ENCODE results near the gene ADCY6. TPM values are rescaled to one million over a fixed set of nuclear protein-coding genes. Genes with fewer than 3 reads are reported as not detected.

ADCY6 gene
- total RNA-seq, 1 experiment from 2014 or later: 20.6 TPM

DNA sequence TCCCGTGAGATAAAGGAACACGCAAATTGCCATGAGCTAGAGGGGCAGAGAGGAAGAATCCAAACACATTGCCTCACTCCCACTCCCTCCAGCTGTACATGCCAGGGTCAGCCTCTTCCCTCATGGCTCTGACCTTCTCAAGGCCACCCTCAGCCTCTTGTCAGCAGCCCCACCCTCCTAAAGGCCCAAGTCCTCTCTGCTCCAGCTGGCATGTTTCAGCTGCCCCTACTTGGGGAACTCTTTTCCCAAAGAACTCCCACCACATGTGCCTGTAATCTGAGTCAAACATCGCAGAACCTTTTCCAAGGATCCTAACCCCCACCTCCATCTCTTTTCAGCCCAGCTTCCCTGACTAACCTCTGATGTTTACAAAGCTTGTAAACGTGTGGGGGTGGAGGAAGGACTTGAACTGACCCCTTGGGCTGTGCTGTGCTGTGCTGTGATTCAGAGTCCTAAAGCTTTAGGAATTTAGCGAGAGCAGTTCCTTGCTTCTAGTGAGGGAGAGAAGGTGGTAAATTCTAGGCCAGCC, 22.1 kb upstream of the ADCY6 start:
- Histone ChIP-seq H3K4me3 (no peak overlapping the region), H3K27ac (no peak overlapping the region)

DNA sequence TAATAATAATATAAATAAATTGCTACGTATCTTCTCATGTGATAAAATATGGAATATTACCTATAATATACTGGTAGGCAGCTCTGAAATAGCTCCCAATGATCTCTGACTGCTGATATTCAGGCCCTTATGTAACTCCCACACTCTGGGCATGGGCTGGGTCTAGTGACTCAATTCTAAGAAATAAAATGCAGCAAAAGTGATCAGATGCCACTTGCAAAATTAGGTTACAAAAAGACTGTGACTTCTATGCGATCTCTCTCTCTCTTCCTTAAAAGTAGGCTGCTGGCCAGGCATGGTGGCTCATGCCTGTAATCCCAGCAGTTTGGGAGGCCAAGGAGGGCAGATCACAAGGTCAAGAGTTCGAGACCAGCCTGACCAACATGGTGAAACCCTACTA, 19.1 kb upstream of the ADCY6 start:
- Histone ChIP-seq H3K9me3 (replicated peaks) (no peaks in the 10 kb centered on the region), H3K27ac (no peak overlapping the region), H3K27me3 (replicated peaks) (no peaks in the 10 kb centered on the region), H3K36me3 (no peaks in the 10 kb centered on the region), H3K4me3 (no peak overlapping the region), H3K4me1 (replicated peaks) (peaks cover 14% of the 10 kb centered on the region)
- DNase-seq (ENCODE audit: low read depth in 1 of 2, low spot score in 2 of 2): no peak

More for the DNA sequence above, 22.1 kb upstream of the ADCY6 start:
- peaks cover 22% of the 10 kb centered on the region for H3K4me1 ChIP-seq (replicated peaks)
- H3K27me3 ChIP-seq (replicated peaks): no peaks in the 10 kb centered on the region
- no peaks in the 10 kb centered on the region for H3K36me3 ChIP-seq
- DNase-seq (ENCODE audit: low read depth in 1 of 2, low spot score in 2 of 2): peak; percentile 63 to 72
- no peaks in the 10 kb centered on the region for H3K9me3 ChIP-seq (replicated peaks)

DNA sequence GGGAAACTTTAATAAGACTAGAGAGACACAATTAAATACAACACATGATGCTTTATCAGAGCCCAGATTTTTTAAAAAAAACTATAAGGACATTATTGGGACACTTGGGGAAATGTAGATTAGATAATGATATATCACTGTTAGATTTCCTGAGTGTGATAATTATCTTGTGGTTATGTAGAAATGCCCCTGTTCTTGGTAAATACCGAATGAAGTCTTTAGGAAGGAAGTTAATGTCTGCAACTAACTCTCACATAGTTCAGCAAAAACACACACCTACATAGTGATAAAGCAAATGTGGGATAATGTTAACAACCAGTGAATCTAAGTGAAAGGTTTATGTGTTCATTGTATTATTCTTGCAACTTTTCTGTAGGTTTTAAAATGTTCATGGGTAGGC, 14.8 kb upstream of the ADCY6 start:
- H3K4me1 ChIP-seq (replicated peaks): 0 out of 2 replicates have a peak, but pooled peaks cover 2% of the 10 kb centered on the region
- H3K27ac ChIP-seq: no peak overlapping the region
- no peaks in the 10 kb centered on the region for H3K36me3 ChIP-seq
- no peaks in the 10 kb centered on the region for H3K9me3 ChIP-seq (replicated peaks)
- no peaks in the 10 kb centered on the region for H3K27me3 ChIP-seq (replicated peaks)
- no peak overlapping the region for H3K4me3 ChIP-seq
- no peak for DNase-seq (ENCODE audit: low read depth in 1 of 2, low spot score in 2 of 2)

DNA sequence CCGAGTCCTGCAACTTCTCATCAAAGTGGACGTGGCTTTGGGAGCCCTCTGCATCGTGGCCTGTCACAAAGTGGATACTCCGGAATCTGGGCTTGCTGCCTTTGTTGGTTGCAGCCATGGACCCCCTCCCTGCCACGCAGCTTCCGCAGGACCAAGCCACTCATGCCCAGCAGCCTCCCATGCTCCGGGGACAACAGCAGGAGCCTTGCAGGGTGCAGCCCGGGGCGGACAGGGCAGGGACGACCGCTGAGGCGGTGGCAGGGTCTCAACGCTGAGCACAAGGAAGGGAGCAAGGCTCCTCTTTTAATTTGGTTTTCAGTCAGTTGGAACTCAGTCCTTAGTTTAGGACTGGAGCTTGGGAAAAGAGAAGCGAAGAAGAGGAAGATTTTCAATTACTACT, 12.1 kb upstream of the ADCY6 start:
- no peaks in the 10 kb centered on the region for H3K36me3 ChIP-seq
- DNase-seq (ENCODE audit: low read depth in 1 of 2, low spot score in 2 of 2): no peak

DNA sequence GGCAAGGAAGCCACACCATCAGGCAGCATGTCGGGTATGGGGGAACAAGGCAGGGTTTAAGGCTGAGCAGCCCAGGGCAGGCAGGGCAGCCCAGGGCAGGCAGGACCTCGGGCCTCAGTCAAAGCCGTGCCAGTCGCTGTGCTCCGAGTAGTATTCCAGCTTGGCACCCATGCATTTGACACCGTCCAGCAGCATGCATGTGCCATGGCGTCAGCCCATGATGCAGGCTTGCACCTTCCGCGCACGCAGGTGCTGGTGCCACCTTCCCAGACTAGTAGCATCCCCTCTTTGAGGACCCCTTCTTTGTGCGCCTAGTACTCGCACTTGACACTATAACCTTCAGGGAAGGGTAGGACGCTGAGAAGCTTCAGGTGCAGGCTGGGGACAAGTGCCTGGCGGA, 11.6 kb upstream of the ADCY6 start:
- DNase-seq (ENCODE audit: low read depth in 1 of 2, low spot score in 2 of 2): no peak
- H3K27ac ChIP-seq: no peak overlapping the region
- 0 out of 2 replicates have a peak, but pooled peaks cover 2% of the 10 kb centered on the region for H3K4me1 ChIP-seq (replicated peaks)
- no peak overlapping the region for H3K4me3 ChIP-seq
- no peaks in the 10 kb centered on the region for H3K9me3 ChIP-seq (replicated peaks)
- no peaks in the 10 kb centered on the region for H3K36me3 ChIP-seq
- no peaks in the 10 kb centered on the region for H3K27me3 ChIP-seq (replicated peaks)

More for the DNA sequence above, 12.1 kb upstream of the ADCY6 start:
- H3K4me1 ChIP-seq (replicated peaks): 0 out of 2 replicates have a peak, but pooled peaks cover 2% of the 10 kb centered on the region
- H3K27me3 ChIP-seq (replicated peaks): no peaks in the 10 kb centered on the region
- H3K4me3 ChIP-seq: no peak overlapping the region
- no peaks in the 10 kb centered on the region for H3K9me3 ChIP-seq (replicated peaks)
- no peak overlapping the region for H3K27ac ChIP-seq

DNA sequence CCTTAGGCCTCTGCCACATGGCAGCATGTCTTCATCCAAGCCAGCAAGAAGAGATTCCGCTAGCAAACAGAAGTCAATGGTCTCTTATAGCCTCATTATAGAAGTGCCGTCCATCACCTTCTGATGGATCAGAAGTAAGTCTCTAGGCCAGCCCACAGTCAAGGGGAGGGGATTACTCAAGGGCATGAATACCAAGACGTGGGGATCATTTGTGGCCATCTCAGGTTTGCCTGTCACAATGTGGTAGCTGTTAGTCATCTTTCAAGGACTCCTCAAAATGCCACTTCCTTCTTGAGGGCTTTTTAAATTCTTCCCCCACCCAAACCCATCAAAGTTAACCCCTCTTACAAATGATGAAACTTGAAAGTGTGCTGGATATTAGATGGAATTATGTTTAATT, 8.1 kb upstream of the ADCY6 start:
- Histone ChIP-seq H3K4me1 (replicated peaks) (peaks cover 2% of the 10 kb centered on the region; the same call in 1 of the 2 replicates), H3K36me3 (no peaks in the 10 kb centered on the region), H3K4me3 (no peak overlapping the region), H3K27ac (no peak overlapping the region), H3K27me3 (replicated peaks) (no peaks in the 10 kb centered on the region), H3K9me3 (replicated peaks) (no peaks in the 10 kb centered on the region)
- DNase-seq (ENCODE audit: low read depth in 1 of 2, low spot score in 2 of 2): no peak

DNA sequence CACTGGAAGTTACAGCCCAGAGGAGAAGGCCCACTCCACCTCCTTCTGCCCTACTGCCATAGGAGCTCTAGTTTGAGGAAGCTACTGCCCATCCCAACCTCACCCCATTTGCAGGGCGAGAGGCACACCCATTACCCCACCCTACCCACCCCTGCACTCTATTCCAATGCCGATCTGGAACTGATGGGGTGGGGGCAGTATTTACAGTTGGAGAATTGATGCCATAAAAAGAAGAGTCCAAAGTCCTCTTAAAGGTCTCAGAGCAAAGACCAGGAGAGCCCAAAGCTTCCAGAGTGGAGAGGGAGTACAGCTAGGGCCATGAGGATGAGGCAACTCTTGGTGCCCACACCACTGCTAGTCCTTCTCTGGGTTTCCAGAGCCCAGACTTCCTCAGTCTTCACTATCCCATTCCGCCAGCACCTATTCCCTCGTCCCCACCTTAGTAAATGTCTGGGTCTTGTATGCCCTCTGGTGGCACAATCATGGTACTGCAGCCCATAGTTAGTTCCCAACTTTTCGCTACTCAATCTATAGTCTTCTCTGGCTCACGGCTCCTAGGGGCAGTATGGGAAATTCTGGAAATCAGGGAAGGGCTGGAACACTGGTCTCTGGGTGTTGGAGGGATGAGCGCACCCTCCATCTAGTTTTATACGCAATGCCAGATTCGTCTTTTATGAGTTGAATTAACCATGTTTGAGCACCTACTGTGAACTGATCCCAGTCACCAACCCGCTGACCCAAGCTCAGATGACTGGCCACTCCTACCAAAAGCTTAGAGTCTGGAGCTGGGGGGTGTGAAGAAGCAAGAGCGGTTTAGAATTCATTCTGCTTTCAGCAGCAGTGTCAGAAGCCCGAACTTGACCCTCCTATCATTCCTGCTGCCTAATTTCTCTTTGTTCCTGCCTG, 6.9 kb upstream of the ADCY6 start:
- peak; percentile 67 to 73 for DNase-seq (ENCODE audit: low read depth in 1 of 2, low spot score in 2 of 2)

DNA sequence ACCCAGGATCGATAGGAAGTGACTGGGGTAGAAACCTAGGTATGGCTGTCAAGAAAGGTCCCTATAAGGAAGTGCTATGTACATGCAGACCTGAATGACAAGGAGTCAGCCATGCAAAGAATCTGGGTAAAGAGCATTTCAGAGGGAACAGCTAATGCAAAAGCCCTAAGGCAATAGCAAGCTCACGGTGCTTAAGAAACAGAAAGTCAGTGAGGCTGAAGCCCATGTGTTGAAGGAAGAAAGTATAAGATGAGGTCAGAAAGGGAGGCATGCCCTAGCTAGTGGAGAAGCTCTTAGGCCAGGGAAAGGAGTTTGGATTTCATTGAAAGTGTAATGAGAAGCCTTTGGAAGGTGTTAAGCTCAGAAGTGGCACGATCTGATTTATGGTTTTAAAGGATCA, 6.0 kb upstream of the ADCY6 start:
- H3K27ac ChIP-seq: no peak overlapping the region
- no peak for DNase-seq (ENCODE audit: low read depth in 1 of 2, low spot score in 2 of 2)
- no peaks in the 10 kb centered on the region for H3K27me3 ChIP-seq (replicated peaks)
- no peaks in the 10 kb centered on the region for H3K36me3 ChIP-seq
- H3K9me3 ChIP-seq (replicated peaks): no peaks in the 10 kb centered on the region
- no peak overlapping the region for H3K4me3 ChIP-seq
- no peaks in the 10 kb centered on the region; the same call in 1 of the 2 replicates for H3K4me1 ChIP-seq (replicated peaks)

More for the DNA sequence above, 6.9 kb upstream of the ADCY6 start:
- Histone ChIP-seq H3K27me3 (replicated peaks) (no peaks in the 10 kb centered on the region), H3K27ac (no peak overlapping the region), H3K4me1 (replicated peaks) (no peaks in the 10 kb centered on the region; the same call in 1 of the 2 replicates), H3K9me3 (replicated peaks) (no peaks in the 10 kb centered on the region), H3K4me3 (no peak overlapping the region), H3K36me3 (no peaks in the 10 kb centered on the region)

DNA sequence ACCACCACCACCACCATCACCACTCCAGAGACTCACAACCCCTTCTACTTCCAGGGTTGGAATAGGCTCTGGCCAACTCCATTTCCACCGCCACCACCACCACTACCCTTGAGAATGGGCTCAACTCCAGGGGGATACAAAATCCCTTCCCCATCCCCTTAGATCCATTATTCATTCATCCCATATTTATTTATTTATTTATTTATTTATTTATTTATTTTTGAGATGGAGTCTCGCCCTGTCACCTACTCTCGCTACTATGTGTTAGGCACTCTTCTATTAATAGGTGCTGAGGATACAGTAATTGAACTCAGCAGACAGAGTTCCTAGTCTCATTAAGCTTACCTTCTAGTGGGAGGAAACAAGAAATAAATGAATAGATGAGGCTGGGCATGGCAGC, 4.8 kb upstream of the ADCY6 start:
- DNase-seq (ENCODE audit: low read depth in 1 of 2, low spot score in 2 of 2): no peak
- no peak overlapping the region for H3K27ac ChIP-seq
- H3K9me3 ChIP-seq (replicated peaks): no peaks in the 10 kb centered on the region
- no peaks in the 10 kb centered on the region for H3K36me3 ChIP-seq
- no peak overlapping the region for H3K4me3 ChIP-seq
- H3K27me3 ChIP-seq (replicated peaks): no peaks in the 10 kb centered on the region
- no peaks in the 10 kb centered on the region; the same call in 1 of the 2 replicates for H3K4me1 ChIP-seq (replicated peaks)

DNA sequence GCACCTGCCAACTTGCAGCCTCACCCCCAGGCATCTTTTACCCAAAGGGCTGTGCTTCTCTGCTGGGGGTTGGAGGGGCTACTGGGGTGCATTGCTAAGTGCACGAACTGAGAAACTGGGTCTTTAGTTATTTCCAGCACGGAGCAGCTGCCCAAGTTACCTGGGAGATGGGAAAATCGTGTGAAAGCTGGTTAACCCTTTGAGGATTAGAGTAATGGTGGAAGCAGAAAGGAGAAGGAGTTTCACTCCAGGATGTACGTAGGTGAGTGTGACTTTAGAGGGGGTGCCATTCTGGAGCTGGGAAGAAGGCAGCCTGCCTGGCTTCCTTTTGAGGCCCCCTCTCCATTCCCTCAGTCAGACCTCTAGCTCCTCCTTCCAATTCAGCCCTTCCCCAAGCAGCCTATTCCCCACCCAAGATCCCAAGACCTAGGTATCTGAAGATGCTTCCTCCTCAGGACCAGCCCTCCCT, 1.0 kb upstream of the ADCY6 start:
- DNase-seq (ENCODE audit: low read depth in 1 of 2, low spot score in 2 of 2): no peak
- H3K27me3 ChIP-seq (replicated peaks): no peaks in the 10 kb centered on the region
- H3K4me3 ChIP-seq: no peak overlapping the region; the same call in 1 of the 2 replicates
- H3K27ac ChIP-seq: no peak overlapping the region
- peaks cover 14% of the 10 kb centered on the region for H3K4me1 ChIP-seq (replicated peaks)
- no peaks in the 10 kb centered on the region for H3K36me3 ChIP-seq
- no peaks in the 10 kb centered on the region for H3K9me3 ChIP-seq (replicated peaks)

DNA sequence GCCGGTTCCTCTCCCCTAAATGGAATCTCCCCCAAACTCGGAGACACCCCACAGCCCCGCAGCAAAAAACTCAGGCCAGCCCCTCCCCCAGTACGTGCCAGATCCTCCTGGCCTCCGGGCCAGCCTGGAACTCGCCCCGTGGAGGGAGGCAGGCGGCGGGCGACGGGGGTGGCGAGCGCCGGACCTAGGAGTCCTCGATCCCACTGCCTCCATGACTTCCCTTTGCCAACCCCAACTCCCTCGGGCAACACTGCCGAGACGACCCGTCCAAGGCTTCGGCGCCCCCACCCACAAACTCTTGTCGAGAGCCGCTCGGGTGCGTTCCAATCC, 400 bp downstream of the ADCY6 start:
- Histone ChIP-seq H3K4me3 (peak overlapping the region; percentile 77), H3K27me3 (replicated peaks) (no peaks in the 10 kb centered on the region), H3K36me3 (no peaks in the 10 kb centered on the region), H3K27ac (no peak overlapping the region), H3K9me3 (replicated peaks) (no peaks in the 10 kb centered on the region), H3K4me1 (replicated peaks) (peaks cover 14% of the 10 kb centered on the region)
- DNase-seq (ENCODE audit: low read depth in 1 of 2, low spot score in 2 of 2): no peak

DNA sequence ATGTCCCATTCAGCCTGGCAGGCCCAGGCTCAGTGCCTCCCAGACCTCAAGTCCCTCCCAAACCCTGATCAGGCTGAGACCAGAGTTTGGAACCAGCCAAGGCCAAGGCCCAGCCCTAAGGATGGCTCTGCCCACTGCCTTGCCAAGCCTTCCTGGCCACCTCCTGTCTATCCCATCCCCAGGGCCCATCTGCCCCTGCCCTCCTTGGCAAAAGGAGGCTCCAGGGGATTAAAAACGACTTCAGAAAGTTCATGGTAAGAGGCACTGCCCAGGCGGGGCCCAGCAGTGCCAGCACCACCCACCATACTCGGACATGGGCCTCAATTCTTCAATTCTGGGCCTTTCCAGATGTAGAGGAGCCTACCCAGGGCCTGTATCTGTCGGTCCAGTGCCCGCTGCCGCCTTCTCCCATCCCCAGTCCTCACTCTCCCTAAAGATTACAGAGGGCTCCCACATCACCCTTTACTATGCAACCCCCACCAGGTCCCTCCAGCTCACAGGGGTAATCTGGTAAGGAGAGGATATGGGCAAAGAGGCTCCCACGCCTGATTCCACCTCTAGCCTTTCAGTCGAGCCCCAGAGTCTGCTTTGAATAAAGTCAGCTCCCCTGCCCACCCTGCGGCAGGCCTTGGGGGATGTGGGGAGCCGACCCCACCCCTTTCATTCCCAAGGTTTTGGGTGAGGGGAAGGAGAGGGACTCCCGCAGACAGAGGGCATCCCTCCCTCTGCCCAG, 932 bp downstream of the ADCY6 start:
- Histone ChIP-seq H3K4me1 (replicated peaks) (peaks cover 14% of the 10 kb centered on the region), H3K27me3 (replicated peaks) (no peaks in the 10 kb centered on the region), H3K9me3 (replicated peaks) (no peaks in the 10 kb centered on the region), H3K4me3 (peak overlapping the region; percentile 77), H3K36me3 (peaks cover 5% of the 10 kb centered on the region; the same call in 1 of the 2 replicates), H3K27ac (no peak overlapping the region)
- DNase-seq (ENCODE audit: low read depth in 1 of 2, low spot score in 2 of 2): no peak

DNA sequence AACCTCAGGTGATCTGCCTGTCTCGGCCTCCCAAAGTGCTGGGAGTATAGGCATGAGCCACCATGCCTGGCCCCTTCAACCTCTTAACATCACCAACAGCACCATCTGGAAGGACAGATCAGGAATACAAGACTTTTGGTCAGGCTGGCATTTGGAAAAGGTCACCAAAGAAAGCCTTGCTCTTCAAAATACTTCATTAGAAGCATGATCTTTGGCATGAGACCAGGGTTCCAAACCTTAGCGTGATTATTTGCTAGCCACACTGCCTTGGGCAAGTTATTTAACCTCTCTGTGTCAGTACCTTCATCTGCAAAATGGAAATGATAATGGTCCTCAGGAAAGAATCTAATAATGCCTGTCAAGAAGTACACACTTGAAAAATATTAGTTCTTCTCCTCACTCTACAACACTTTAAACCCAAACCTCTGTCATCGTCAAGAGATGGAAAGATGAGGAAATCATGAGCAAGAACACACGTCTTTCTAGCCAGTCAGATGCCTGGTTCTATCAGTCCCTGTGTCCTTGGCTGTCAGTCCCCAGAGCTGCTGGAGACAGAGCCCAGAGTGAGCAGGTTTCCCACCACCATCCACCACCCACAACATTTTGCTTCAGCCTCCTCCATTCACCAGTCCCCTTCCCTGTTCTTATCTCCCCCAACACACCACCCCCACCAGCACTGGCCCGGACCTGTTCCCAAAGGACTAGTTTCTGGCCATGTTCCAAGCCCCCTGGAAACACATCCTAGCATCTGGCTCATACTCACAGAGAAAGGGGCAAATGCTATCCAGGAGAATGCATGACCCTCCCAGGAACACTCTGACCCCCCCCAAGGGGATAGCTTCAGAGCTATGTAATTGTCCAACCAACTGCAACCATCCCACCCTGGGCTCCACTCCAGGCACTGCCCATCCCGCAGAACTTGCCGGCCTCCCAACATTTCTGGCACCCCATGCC, 2.0 kb downstream of the ADCY6 start:
- Histone ChIP-seq H3K27me3 (replicated peaks) (no peaks in the 10 kb centered on the region), H3K4me3 (peak overlapping the region; percentile 77; the same call in 1 of the 2 replicates)
- no peak for DNase-seq (ENCODE audit: low read depth in 1 of 2, low spot score in 2 of 2)

More for the DNA sequence above, 2.0 kb downstream of the ADCY6 start:
- Histone ChIP-seq H3K9me3 (replicated peaks) (no peaks in the 10 kb centered on the region), H3K4me1 (replicated peaks) (peaks cover 14% of the 10 kb centered on the region), H3K36me3 (peaks cover 13% of the 10 kb centered on the region; the same call in 1 of the 2 replicates), H3K27ac (no peak overlapping the region)
